Measurements from ENCODE around the gene RASSF4. TPM values are rescaled to one million over a fixed set of nuclear protein-coding genes. Genes with fewer than 3 reads are reported as not detected.

RASSF4 gene
- total and polyA plus RNA-seq, 2 donors (not counting 3 experiments of a cell fraction or from before 2014, with no cell fraction given), result 7.6 to 8.2 TPM

DNA sequence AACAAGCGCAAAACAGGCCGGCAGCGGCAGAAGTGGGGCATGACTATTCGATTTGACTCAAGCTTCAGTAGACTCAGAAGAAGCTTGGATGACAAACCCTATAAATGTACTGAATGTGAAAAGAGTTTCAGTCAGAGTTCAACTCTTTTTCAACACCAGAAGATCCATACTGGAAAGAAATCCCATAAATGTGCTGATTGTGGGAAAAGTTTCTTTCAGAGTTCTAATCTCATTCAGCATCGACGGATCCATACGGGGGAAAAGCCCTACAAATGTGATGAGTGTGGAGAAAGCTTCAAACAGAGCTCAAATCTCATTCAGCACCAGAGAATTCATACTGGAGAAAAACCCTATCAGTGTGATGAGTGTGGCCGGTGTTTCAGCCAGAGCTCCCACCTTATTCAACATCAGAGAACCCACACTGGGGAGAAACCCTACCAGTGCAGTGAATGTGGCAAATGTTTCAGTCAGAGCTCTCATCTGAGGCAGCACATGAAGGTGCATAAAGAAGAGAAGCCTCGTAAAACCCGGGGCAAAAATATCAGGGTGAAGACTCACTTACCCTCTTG lies 43.9 kb downstream of the RASSF4 start:
- DNase-seq (ENCODE audit: low read depth, low spot score), result no peak

More for the DNA sequence above, 43.9 kb downstream of the RASSF4 start:
- H3K9me3 ChIP-seq (replicated peaks; ENCODE audit: control insufficient read depth, insufficient read depth, low read length), result no peaks in the 10 kb centered on the region
- H2AFZ ChIP-seq (ENCODE audit: low read depth, low read length), result no peak overlapping the region
- no TSS peak for BruUV-seq (replicated peaks)
- H3K4me3 ChIP-seq (replicated peaks in 1 of 3; ENCODE audit: insufficient read depth in 1 of 3, low read depth in 1 of 3, low read length in 3 of 3), result no peak overlapping the region
- no peaks in the 10 kb centered on the region for H3K27me3 ChIP-seq (ENCODE audit: control insufficient read depth in 2 of 2, insufficient read depth in 2 of 2, low read length in 2 of 2)
- ChIA-PET POLR2A (interaction anchor here (1.3 to 1.9 kb wide), 2 partner anchors 25 to 28 kb away, joined by 4 to 9 read pairs; partner anchors contain the start of gene DEPP1), CTCF (interaction anchor here (1.0 to 9.0 kb wide), 4 partner anchors 25 to 232 kb away, joined by 3 to 62 read pairs (median 7); partner anchors contain the start of gene DEPP1)
- H4K20me1 ChIP-seq (replicated peaks; ENCODE audit: control insufficient read depth, extremely low read depth, insufficient read depth, low read length), result no peaks in the 10 kb centered on the region
- peaks cover 34% of the 10 kb centered on the region for H3K79me2 ChIP-seq (ENCODE audit: control insufficient read depth, insufficient read depth, low read length)
- no peak for TF ChIP-seq EZH2 (IDR thresholded peaks at IDR 0.05; ENCODE audit: borderline replicate concordance, low read depth, low read length, severe bottlenecking)
- TF ChIP-seq JUN (IDR thresholded peaks at IDR 0.05; ENCODE audit: borderline replicate concordance, insufficient read depth, insufficient read length, low read depth), result no peak
- TF ChIP-seq, protein P1, sequence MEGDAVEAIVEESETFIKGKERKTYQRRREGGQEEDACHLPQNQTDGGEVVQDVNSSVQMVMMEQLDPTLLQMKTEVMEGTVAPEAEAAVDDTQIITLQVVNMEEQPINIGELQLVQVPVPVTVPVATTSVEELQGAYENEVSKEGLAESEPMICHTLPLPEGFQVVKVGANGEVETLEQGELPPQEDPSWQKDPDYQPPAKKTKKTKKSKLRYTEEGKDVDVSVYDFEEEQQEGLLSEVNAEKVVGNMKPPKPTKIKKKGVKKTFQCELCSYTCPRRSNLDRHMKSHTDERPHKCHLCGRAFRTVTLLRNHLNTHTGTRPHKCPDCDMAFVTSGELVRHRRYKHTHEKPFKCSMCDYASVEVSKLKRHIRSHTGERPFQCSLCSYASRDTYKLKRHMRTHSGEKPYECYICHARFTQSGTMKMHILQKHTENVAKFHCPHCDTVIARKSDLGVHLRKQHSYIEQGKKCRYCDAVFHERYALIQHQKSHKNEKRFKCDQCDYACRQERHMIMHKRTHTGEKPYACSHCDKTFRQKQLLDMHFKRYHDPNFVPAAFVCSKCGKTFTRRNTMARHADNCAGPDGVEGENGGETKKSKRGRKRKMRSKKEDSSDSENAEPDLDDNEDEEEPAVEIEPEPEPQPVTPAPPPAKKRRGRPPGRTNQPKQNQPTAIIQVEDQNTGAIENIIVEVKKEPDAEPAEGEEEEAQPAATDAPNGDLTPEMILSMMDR (IDR thresholded peaks at IDR 0.05; ENCODE audit: extremely low read depth in 1 of 2, insufficient read depth in 1 of 2, low read depth in 1 of 2, low read length in 2 of 2), result no peak
- H3K4me1 ChIP-seq (ENCODE audit: control insufficient read depth, extremely low read depth, insufficient read depth, low read length), result peaks cover 24% of the 10 kb centered on the region
- no peaks in the 10 kb centered on the region for H3K9me1 ChIP-seq (replicated peaks; ENCODE audit: control insufficient read depth, extremely low read depth, insufficient read depth, low read length)
- FAIRE-seq, result no peak
- no peak overlapping the region for H3K4me2 ChIP-seq (ENCODE audit: insufficient read depth, low read length)
- peaks cover 5 to 9% of the 10 kb centered on the region in 2 experiments for H3K36me3 ChIP-seq (ENCODE audit: control insufficient read depth in 2 of 2, extremely low read depth in 1 of 2, insufficient read depth in 2 of 2, low read length in 2 of 2)
- no peak overlapping the region for H3K9ac ChIP-seq (replicated peaks; ENCODE audit: extremely low read depth, insufficient read depth, low read length)
- dilution Hi-C loops (cut with MboI; ENCODE audit: extremely low pct_ligation_motif_present, low sequenced_read_pairs), result no loop called here
- intact Hi-C loops (cut with micrococcal nuclease), result loop anchor here (1.0 to 10.0 kb wide), 3 partner anchors 591 to 1021 kb away; partner anchors contain the start of gene ZFAND4
- H3K27ac ChIP-seq (ENCODE audit: insufficient read depth, low read depth, low read length), result no peak overlapping the region
